Mesothelial cell of epicardium (in vitro differentiated cells): Measurements from ENCODE around the gene TSPAN16. TPM values are rescaled to one million over a fixed set of nuclear protein-coding genes. Genes with fewer than 3 reads are reported as not detected.

Experiments
- DNase-seq, 2 experiments: peaks; one replicate each; pipeline ENCODE4 v3.0.0; 2021; ENCODE audit warnings: low spot score in 2 of 2; ENCODE audit not compliant: unreplicated experiment in 2 of 2
- H3K27ac Mint-ChIP-seq: 2 replicates; pipeline ENCODE4 v1.8.0; 2021; ENCODE audit warnings: mixed read lengths
- H3K27me3 Mint-ChIP-seq: 2 replicates; pipeline ENCODE4 v1.8.0; 2021; ENCODE audit warnings: low read depth, mixed read lengths
- H3K36me3 Mint-ChIP-seq: 2 replicates; pipeline ENCODE4 v1.8.0; 2021; ENCODE audit warnings: mixed read lengths
- H3K4me1 Mint-ChIP-seq: 2 replicates; pipeline ENCODE4 v1.8.0; 2021; ENCODE audit warnings: mixed read lengths
- H3K4me3 Mint-ChIP-seq: 2 replicates; pipeline ENCODE4 v1.8.0; 2021; ENCODE audit warnings: mild to moderate bottlenecking, moderate library complexity, mixed read lengths
- H3K9me3 Mint-ChIP-seq: 2 replicates; pipeline ENCODE4 v1.8.0; 2021; ENCODE audit warnings: mixed read lengths
- total RNA-seq: library from RNA; stranded (reverse); gene quantifications from 3 replicates; pipeline ENCODE4 v1.2.1, GENCODE V29; 2021
- TF ChIP-seq, protein P1 (sequence below): fragments of 200-600 bp; sonication (generic); IDR thresholded peaks from one replicate; pipeline ENCODE4 v1.5.0; 2021; ENCODE audit warnings: antibody characterized with exemption; ENCODE audit not compliant: unreplicated experiment

TSPAN16 gene
- total RNA-seq, 1 donor from 2014 or later = not detected

- TF ChIP-seq, protein P1, sequence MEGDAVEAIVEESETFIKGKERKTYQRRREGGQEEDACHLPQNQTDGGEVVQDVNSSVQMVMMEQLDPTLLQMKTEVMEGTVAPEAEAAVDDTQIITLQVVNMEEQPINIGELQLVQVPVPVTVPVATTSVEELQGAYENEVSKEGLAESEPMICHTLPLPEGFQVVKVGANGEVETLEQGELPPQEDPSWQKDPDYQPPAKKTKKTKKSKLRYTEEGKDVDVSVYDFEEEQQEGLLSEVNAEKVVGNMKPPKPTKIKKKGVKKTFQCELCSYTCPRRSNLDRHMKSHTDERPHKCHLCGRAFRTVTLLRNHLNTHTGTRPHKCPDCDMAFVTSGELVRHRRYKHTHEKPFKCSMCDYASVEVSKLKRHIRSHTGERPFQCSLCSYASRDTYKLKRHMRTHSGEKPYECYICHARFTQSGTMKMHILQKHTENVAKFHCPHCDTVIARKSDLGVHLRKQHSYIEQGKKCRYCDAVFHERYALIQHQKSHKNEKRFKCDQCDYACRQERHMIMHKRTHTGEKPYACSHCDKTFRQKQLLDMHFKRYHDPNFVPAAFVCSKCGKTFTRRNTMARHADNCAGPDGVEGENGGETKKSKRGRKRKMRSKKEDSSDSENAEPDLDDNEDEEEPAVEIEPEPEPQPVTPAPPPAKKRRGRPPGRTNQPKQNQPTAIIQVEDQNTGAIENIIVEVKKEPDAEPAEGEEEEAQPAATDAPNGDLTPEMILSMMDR = no peak
- Mint-ChIP-seq H3K4me3 (peak overlapping the region; percentile 66), H3K27ac (peak overlapping the region; percentile 53), H3K36me3 (no peaks in the 10 kb centered on the region), H3K27me3 (no peaks in the 10 kb centered on the region), H3K9me3 (no peaks in the 10 kb centered on the region), H3K4me1 (peaks cover 5% of the 10 kb centered on the region)
- no peak for DNase-seq
Observed at GRCh38 chr19:11260996-11261395, 35.0 kb upstream of the TSPAN16 start.

DNA sequence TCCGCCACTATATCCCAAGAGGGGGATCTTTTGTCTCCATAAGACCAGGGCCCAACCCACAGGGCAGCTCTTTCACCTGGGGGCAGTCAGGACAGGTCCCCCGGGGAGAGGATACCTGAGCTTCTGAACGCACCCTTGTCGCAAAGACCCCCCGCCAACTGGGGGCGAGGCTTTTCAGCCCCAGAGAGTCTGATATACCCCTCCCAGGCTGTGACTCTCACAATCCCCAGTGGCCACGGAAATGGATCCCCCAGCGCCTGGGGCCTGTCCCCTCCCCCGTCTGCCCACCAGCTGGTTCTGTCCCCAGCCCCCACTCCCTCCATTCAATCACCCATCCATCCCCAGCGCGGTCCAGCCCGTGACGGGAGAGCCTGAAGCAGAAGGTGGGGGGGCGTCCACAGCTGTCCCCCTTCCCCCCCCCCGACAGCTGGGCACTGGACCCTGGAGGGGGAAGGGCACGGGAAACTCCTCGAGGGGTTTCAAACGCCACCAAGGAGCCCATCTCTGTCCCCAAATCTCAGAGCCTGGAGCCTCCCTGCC, 34.5 kb upstream of the TSPAN16 start:
- H3K27ac Mint-ChIP-seq = peak overlapping the region; percentile 25
- peaks cover 2% of the 10 kb centered on the region for H3K4me1 Mint-ChIP-seq

DNA sequence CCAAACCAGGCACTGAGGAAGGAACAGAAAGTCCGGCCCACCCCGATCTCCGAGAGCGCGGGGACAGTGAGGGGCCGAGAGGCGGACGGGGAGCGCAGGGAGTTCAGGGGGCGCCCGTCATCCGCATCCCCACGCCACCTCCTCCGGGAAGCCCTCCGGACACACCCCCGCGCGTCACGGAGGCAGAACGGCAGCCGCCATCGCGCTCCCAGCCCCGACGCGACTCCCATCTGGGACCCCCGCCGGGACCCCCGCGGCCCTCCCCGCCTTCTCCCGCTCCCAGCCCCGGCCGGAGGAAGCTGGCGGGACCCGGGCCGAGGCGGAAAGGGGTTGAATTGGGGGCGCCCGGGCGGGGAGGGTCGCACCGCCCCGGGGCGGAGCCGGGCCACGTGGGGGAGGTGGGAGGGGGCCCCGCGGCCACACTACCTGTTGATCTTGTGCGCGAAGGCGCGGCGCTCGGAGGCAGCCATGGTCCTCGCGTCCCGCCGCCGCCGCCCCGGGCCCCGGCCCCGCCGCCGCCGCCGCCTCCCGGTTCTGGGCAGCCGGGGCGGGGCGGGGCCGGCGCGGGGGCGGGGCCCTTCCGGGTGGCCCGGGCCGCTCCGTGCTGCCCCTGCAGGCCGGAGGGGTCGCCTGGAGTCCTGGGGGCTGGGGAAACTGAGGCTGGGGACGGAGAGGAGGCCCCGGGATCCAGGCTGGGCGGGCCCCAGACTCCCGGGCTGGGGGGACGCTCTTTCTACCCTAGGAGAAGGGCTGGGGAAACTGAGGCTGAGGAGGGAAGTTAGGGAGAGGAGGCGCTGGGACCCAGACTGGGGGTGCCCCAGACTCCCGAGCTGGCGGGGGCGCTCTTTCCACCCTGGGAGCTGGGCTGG, 33.8 kb upstream of the TSPAN16 start, which contains the start of gene DOCK6:
Gene DOCK6 (minus strand): TSS at position 554 of the 869 bp plus-strand sequence. CDS start 84 bp downstream, at position 470.
- Mint-ChIP-seq H3K4me1 (peaks cover 2% of the 10 kb centered on the region), H3K36me3 (no peaks in the 10 kb centered on the region), H3K27ac (peak within 1 kb of the TSS; percentile 53), H3K27me3 (no peaks in the 10 kb centered on the region), H3K9me3 (no peaks in the 10 kb centered on the region), H3K4me3 (peak within 1 kb of the TSS; percentile 73)
- TF ChIP-seq, protein P1 = no peak
- DNase-seq = no peak

More for the DNA sequence above, 34.5 kb upstream of the TSPAN16 start:
- Mint-ChIP-seq H3K27me3 (no peaks in the 10 kb centered on the region), H3K9me3 (no peaks in the 10 kb centered on the region), H3K4me3 (peak overlapping the region; percentile 66), H3K36me3 (no peaks in the 10 kb centered on the region)
- no peak for DNase-seq
- TF ChIP-seq, protein P1 = no peak

DNA sequence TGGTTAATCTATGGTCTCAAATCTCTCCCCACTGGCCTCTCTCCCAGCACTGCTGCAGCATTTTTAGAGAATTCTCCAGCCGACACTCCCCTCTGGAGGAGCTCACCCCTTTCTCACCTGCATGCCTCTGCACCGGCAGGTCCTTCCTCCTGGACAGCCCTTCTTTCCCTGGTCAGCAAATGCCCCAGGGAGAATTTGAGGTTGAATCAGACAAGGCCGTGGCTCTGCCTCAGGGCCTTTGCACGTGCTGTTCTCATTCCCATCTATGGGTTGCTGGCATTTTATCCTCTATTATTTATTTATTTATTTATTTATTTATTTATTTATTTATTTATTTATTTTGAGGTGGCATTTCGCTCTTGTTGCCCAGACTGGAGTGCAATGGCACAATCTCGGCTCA, 32.2 kb upstream of the TSPAN16 start:
- TF ChIP-seq, protein P1 = no peak
- Mint-ChIP-seq H3K36me3 (no peaks in the 10 kb centered on the region), H3K27me3 (no peaks in the 10 kb centered on the region), H3K27ac (no peak overlapping the region), H3K9me3 (no peaks in the 10 kb centered on the region), H3K4me3 (peak overlapping the region; percentile 73), H3K4me1 (peaks cover 2% of the 10 kb centered on the region)
- no peak for DNase-seq

- DNase-seq = no peak
- Mint-ChIP-seq H3K27me3 (no peaks in the 10 kb centered on the region), H3K36me3 (no peaks in the 10 kb centered on the region), H3K9me3 (no peaks in the 10 kb centered on the region), H3K27ac (no peak overlapping the region), H3K4me3 (peak overlapping the region; percentile 28), H3K4me1 (peaks cover 6% of the 10 kb centered on the region)
- TF ChIP-seq, protein P1 = no peak
Observed at GRCh38 chr19:11264452-11265176, 31.3 kb upstream of the TSPAN16 start.
